Ovary (tissue), 3 donors: ENCODE data around the gene NDUFA13.

Source experiments
- POLR2A ChIP-seq: fragments of 450-650 bp; IDR thresholded peaks from one replicate; pipeline ENCODE4 v1.6.1; 2017; ENCODE audit warnings: antibody characterized with exemption, mild to moderate bottlenecking, moderate library complexity
- TF ChIP-seq, protein P1 (sequence below), 3 donors: fragments of 450-650 bp in 2 of 3; fragments of 200-600 bp in 1 of 3; IDR thresholded peaks; one replicate each; pipeline versions ENCODE4 v1.5.1 to v1.8.0; 2016 to 2022; ENCODE audit warnings: antibody characterized with exemption in 3 of 3, mild to moderate bottlenecking in 1 of 3
- donor health status: DM: no; HTN: no; CAD: no.

DNA sequence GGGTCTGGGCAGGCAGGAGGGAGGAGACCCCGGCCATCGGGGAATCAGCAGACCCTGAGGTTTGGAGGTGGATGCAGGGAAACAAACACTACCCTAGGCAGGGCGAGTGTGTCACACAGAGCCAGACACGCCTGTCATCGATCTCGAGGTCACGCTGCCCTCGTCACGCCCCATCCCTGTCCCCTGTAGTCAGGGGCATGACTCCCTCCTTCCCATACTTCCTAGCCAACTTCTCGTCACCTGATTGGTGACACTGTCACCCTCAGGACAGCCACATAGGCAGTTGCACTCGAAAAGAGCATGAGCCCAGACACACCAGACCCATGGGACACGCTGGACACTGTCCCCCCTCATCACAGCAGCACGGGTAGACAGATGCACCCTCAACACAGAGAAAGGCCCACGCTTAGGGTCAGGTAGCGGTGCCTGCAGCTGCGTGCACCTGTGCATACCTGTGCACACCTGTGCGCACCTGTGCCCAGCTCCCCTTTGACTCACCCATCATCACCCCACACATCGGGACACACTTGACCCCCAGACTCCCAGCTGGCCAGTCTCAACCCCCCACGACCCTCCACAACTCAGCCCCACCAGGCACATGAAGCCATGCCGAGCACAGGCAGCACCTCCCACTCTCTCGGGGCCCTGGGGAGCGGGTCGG lies 33.9 kb downstream of the NDUFA13 start:
- TF ChIP-seq, protein P1, sequence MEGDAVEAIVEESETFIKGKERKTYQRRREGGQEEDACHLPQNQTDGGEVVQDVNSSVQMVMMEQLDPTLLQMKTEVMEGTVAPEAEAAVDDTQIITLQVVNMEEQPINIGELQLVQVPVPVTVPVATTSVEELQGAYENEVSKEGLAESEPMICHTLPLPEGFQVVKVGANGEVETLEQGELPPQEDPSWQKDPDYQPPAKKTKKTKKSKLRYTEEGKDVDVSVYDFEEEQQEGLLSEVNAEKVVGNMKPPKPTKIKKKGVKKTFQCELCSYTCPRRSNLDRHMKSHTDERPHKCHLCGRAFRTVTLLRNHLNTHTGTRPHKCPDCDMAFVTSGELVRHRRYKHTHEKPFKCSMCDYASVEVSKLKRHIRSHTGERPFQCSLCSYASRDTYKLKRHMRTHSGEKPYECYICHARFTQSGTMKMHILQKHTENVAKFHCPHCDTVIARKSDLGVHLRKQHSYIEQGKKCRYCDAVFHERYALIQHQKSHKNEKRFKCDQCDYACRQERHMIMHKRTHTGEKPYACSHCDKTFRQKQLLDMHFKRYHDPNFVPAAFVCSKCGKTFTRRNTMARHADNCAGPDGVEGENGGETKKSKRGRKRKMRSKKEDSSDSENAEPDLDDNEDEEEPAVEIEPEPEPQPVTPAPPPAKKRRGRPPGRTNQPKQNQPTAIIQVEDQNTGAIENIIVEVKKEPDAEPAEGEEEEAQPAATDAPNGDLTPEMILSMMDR (IDR thresholded peaks at IDR 0.05): no peak
- TF ChIP-seq POLR2A: no peak
